Uterus (tissue), 2 donors: ENCODE measurements around the gene SHOX.

Source experiments
- CTCF ChIP-seq, 4 experiments: fragments of 200-600 bp in 2 of 4; fragments of 450-650 bp in 2 of 4; sonication (generic) in 2 of 4; IDR thresholded peaks; one replicate each; pipeline ENCODE4 v1.5.1; 2016 to 2019; ENCODE audit warnings: antibody characterized with exemption in 4 of 4, mild to moderate bottlenecking in 2 of 4, moderate library complexity in 1 of 4
- POLR2A ChIP-seq, 2 donors: fragments of 450-650 bp; IDR thresholded peaks; one replicate each; pipeline ENCODE4 v1.6.1; 2016; ENCODE audit warnings: antibody characterized with exemption in 2 of 2, mild to moderate bottlenecking in 1 of 2, moderate library complexity in 1 of 2

- TF ChIP-seq CTCF (IDR thresholded peaks at IDR 0.05) (no peak), POLR2A (IDR thresholded peaks at IDR 0.05) (no peak)
Observed at GRCh38 chrX:629230-630006, 1.2 kb upstream of the SHOX start.
